Activated CD8-positive, alpha-beta memory T cell treated with anti-CD3 and anti-CD28 coated beads for 1 hour (primary cell): ENCODE data around the gene MACROD1.

Experiments
- DNase-seq, 2 donors: peaks; one replicate each; pipeline ENCODE4 v3.0.0-alpha.2; 2020; ENCODE audit warnings: low read depth in 1 of 2; ENCODE audit errors: extremely low read depth in 1 of 2

MACROD1 gene

GRCh38 chr11:64039012-64039665 lies 126.8 kb downstream of the MACROD1 start:
- no peak for DNase-seq

GRCh38 chr11:64038500-64038899 lies 127.4 kb downstream of the MACROD1 start:
- no peak for DNase-seq

GRCh38 chr11:64037027-64037634 lies 128.8 kb downstream of the MACROD1 start:
- no peak for DNase-seq

GRCh38 chr11:64036087-64037026 lies 129.6 kb downstream of the MACROD1 start:
- DNase-seq, result no peak

- DNase-seq, result no peak
Observed at GRCh38 chr11:64035576-64035975, 130.3 kb downstream of the MACROD1 start, which contains the start of gene FLRT1. FLRT1 (plus strand) TSS chr11:64035931; CDS start chr11:64116268, 80,337 bp downstream.

GRCh38 chr11:64035081-64035524 lies 130.8 kb downstream of the MACROD1 start:
- DNase-seq, result no peak

GRCh38 chr11:64034411-64034811 lies 131.5 kb downstream of the MACROD1 start:
- no peak for DNase-seq

- DNase-seq, result no peak
Observed at GRCh38 chr11:64032050-64032449, 133.9 kb downstream of the MACROD1 start.

- DNase-seq, result no peak
Observed at GRCh38 chr11:64031001-64031400, 134.9 kb downstream of the MACROD1 start.

GRCh38 chr11:64029773-64030172 lies 136.1 kb downstream of the MACROD1 start:
- no peak for DNase-seq

- DNase-seq, result no peak
Observed at GRCh38 chr11:64028398-64029115, 137.4 kb downstream of the MACROD1 start.

GRCh38 chr11:64027651-64028397 lies 138.1 kb downstream of the MACROD1 start:
- no peak for DNase-seq

GRCh38 chr11:64026575-64027205 lies 139.2 kb downstream of the MACROD1 start:
- no peak for DNase-seq

GRCh38 chr11:64025205-64025604 lies 140.7 kb downstream of the MACROD1 start:
- DNase-seq, result no peak

GRCh38 chr11:64023712-64024710 lies 141.9 kb downstream of the MACROD1 start:
- DNase-seq, result no peak

- no peak for DNase-seq
Observed at GRCh38 chr11:64022125-64022784, 143.7 kb downstream of the MACROD1 start.

- no peak for DNase-seq
Observed at GRCh38 chr11:64021757-64022093, 144.2 kb downstream of the MACROD1 start.
